GM12878 (cell line): ENCODE results near the gene C11orf91. TPM values are rescaled to one million over a fixed set of nuclear protein-coding genes. Genes with fewer than 3 reads are reported as not detected.

ENCODE experiments used
- ATAC-seq: fragments of 200-7000 bp; cut with Tn5 transposase; 3 replicates; pipeline ENCODE4 v1.9.1; 2020; ENCODE audit warnings: mild to moderate bottlenecking, moderate library complexity
- BruUV-seq: library from RNA; stranded (reverse); fragments of 400-500 nt; replicated peaks from 2 replicates; lab custom pipeline; 2021; lab: Mats Ljungman, UMichigan
- CTCF ChIA-PET: fragments of 300-600 bp; sonication (Branson Sonifier 250); formaldehyde crosslinking; extraction: SDS; loops from one replicate; lab custom pipeline; 2021; ENCODE audit warnings: inconsistent platforms; lab: Yijun Ruan, JAX
- POLR2A ChIA-PET: fragments of 350-600 bp; formaldehyde crosslinking; extraction: SDS; loops from one replicate; lab custom pipeline; 2021; ENCODE audit warnings: inconsistent platforms; lab: Charles Lee
- RAD21 ChIA-PET: fragments of 300-600 bp; sonication (Branson Sonifier 250); formaldehyde crosslinking; loops from one replicate; lab custom pipeline; 2023; ENCODE audit warnings: antibody characterized with exemption; ENCODE audit not compliant: unreplicated experiment; lab: Charles Lee
- SMC1A ChIA-PET: fragments of 300-600 bp; sonication (Branson Sonifier 250); formaldehyde crosslinking; loops from one replicate; lab custom pipeline; 2023; ENCODE audit not compliant: unreplicated experiment, uncharacterized antibody; lab: Charles Lee
- DNase-seq: peaks from one replicate; pipeline ENCODE4 v3.0.0-alpha.2; 2011; ENCODE audit warnings: low read depth, low spot score
- FAIRE-seq: peaks from 3 replicates; lab custom pipeline; 2011; peaks lifted over from hg19 to GRCh38; lab: Jason Lieb, UNC
- H2AFZ ChIP-seq: 2 replicates; pipeline ENCODE4 v1.6.0; 2011; ENCODE audit warnings: low read depth, low read length, control low read depth; ENCODE audit not compliant: control insufficient read depth
- H3K27ac ChIP-seq: 2 replicates; pipeline ENCODE4 v1.5.1; 2011; ENCODE audit warnings: control low read depth; ENCODE audit not compliant: control insufficient read depth, insufficient read depth
- H3K27me3 ChIP-seq, 2 experiments: replicated peaks in 1 of 2; 2 replicates each; pipeline versions ENCODE4 v1.6.0 to v1.6.1; 2011; ENCODE audit warnings: low read length in 1 of 2; ENCODE audit not compliant: control insufficient read depth in 2 of 2, insufficient read depth in 2 of 2
- H3K36me3 ChIP-seq, 2 experiments: 2 replicates each; pipeline ENCODE4 v1.5.1; 2011; ENCODE audit warnings: low read length in 1 of 2; ENCODE audit not compliant: control insufficient read depth in 2 of 2, insufficient read depth in 2 of 2
- H3K4me1 ChIP-seq: 2 replicates; pipeline ENCODE4 v1.6.1; 2011; ENCODE audit warnings: mild to moderate bottlenecking, low read length, moderate library complexity, mixed read lengths; ENCODE audit not compliant: control insufficient read depth, insufficient read depth
- H3K4me2 ChIP-seq: 2 replicates; pipeline ENCODE4 v1.6.0; 2011; ENCODE audit warnings: control low read depth; ENCODE audit not compliant: control insufficient read depth, insufficient read depth
- H3K4me3 ChIP-seq: fragments of 200-600 bp; sonication (generic); 2 replicates; pipeline ENCODE4 v1.5.1; 2016
- H3K79me2 ChIP-seq: 2 replicates; pipeline ENCODE4 v1.6.0; 2011; ENCODE audit warnings: low read length; ENCODE audit not compliant: control insufficient read depth, insufficient read depth
- H3K9ac ChIP-seq: 2 replicates; pipeline ENCODE4 v1.8.0; 2011; ENCODE audit warnings: low read length, control low read depth, mixed read lengths; ENCODE audit not compliant: control insufficient read depth, insufficient read depth
- H3K9me3 ChIP-seq: replicated peaks from 3 replicates; pipeline ENCODE4 v1.5.1; 2011; ENCODE audit warnings: mild to moderate bottlenecking, low read length; ENCODE audit not compliant: control insufficient read depth, insufficient read depth
- H4K20me1 ChIP-seq: 2 replicates; pipeline ENCODE4 v1.6.0; 2011; ENCODE audit not compliant: control insufficient read depth, insufficient read depth
- GABPA ChIP-seq: IDR thresholded peaks from 2 replicates; pipeline ENCODE4 v1.6.1; 2014; ENCODE audit warnings: antibody characterized with exemption, low read depth, mild to moderate bottlenecking, inconsistent platforms
- NBN ChIP-seq: fragments of 450-650 bp; IDR thresholded peaks from 2 replicates; pipeline ENCODE4 v1.6.1; 2016
- STAT3 ChIP-seq: IDR thresholded peaks from 2 replicates; pipeline ENCODE4 v1.6.1; 2011; ENCODE audit warnings: low read depth, low read length, improper control_type of control experiment
- TARDBP ChIP-seq: IDR thresholded peaks from 2 replicates; pipeline ENCODE4 v1.6.1; 2016; ENCODE audit warnings: borderline replicate concordance
- ZNF384 ChIP-seq: IDR thresholded peaks from 2 replicates; pipeline ENCODE4 v1.6.1; 2012; ENCODE audit warnings: low read depth, mild to moderate bottlenecking, low read length, improper control_type of control experiment, borderline replicate concordance
- WGBS: methylation state at CpG from one replicate; pipeline ENCODE4 v1.1.6; 2016; ENCODE audit warnings: low lambda C conversion rate; ENCODE audit not compliant: insufficient replicate concordance, insufficient coverage; ENCODE audit errors: missing lambda C conversion rate; 5-methylcytosine and 5-hydroxymethylcytosine counted together
- in situ Hi-C: fragments of 300-500 bp; cut with MboI; formaldehyde crosslinking; loops from 9 replicates; pipeline ENCODE4 v1.14.3; 2018; ENCODE audit warnings: mixed read lengths
- intact Hi-C: fragments of 100-400 bp; cut with micrococcal nuclease; formaldehyde crosslinking; loops from one replicate; pipeline ENCODE4 v1.14.2; 2022; ENCODE audit not compliant: unreplicated experiment
- polyA plus RNA-seq, 11 experiments: library from polyadenylated mRNA; depleted of rRNA in 4 of 11; unstranded in 6 of 11; stranded (reverse) in 5 of 11; fragments of >200 nt; fragmentation: Nextera tagmentation in 4 of 11; fragmentation: Illumina TruSeq in 1 of 11; extraction: Ambion mirVana in 4 of 11; extraction: Trizol in 1 of 11; gene quantifications; 1 replicate in 1 of 11; 2 replicates in 10 of 11; pipeline versions ENCODE4 v1.2.1 to v1.2.3, GENCODE V29; 2011 to 2016; ENCODE audit warnings: inconsistent platforms in 2 of 11, missing spikeins in 2 of 11, low read depth in 1 of 11
- total RNA-seq, 4 experiments: library from RNA; depleted of rRNA in 3 of 4; stranded (reverse); fragments of >200 nt in 3 of 4; fragmentation: Illumina TruSeq in 1 of 4; extraction: Trizol in 1 of 4; gene quantifications; 2 replicates each; pipeline versions ENCODE4 v1.2.1 to v1.2.3, GENCODE V29; 2013 to 2021
- TF ChIP-seq, protein P1 (sequence below): IDR thresholded peaks from 2 replicates; pipeline ENCODE4 v1.6.1; 2012; ENCODE audit warnings: low read length, inconsistent platforms

The C11orf91 gene
- total and polyA plus RNA-seq, 10 of the 15 experiments (the other 5 are each of a cell fraction or from before 2014, with no cell fraction given): not detected

DNA sequence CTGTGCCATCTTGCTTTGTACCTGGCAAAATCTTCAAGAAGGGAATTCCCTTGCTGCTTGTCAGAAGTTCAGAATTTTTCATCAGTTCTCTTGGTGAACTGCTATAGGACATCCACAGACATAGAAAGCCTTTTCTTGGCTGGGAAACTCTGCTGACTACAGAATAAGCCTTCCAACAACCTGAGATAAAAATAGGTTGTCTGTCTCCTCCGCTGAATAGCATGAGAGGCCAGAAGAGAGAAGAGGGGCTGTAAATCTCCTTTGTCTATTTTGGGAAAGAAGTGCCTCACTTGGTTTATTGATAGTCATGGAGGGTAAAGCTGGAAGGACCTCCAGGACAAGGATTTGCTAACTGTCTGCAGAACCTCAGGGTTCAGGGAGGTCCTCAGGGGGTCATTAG is 48.2 kb downstream of the C11orf91 start (continued):
- TF ChIP-seq, protein P1, sequence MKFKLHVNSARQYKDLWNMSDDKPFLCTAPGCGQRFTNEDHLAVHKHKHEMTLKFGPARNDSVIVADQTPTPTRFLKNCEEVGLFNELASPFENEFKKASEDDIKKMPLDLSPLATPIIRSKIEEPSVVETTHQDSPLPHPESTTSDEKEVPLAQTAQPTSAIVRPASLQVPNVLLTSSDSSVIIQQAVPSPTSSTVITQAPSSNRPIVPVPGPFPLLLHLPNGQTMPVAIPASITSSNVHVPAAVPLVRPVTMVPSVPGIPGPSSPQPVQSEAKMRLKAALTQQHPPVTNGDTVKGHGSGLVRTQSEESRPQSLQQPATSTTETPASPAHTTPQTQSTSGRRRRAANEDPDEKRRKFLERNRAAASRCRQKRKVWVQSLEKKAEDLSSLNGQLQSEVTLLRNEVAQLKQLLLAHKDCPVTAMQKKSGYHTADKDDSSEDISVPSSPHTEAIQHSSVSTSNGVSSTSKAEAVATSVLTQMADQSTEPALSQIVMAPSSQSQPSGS: no peak

GRCh38 chr11:33651990-33652389 is 48.6 kb downstream of the C11orf91 start:
- Histone ChIP-seq H3K27me3 (no peaks in the 10 kb centered on the region), H3K9ac (no peak overlapping the region), H4K20me1 (no peaks in the 10 kb centered on the region), H3K27ac (no peak overlapping the region), H2AFZ (no peak overlapping the region; the same call in 1 of the 2 replicates), H3K36me3 (no peaks in the 10 kb centered on the region), H3K4me3 (no peak overlapping the region), H3K9me3 (no peaks in the 10 kb centered on the region), H3K79me2 (no peaks in the 10 kb centered on the region), H3K4me2 (no peak overlapping the region)
- no peak for DNase-seq
- ChIA-PET POLR2A (no interaction called here), CTCF (no interaction called here), SMC1A (no interaction called here), RAD21 (no interaction called here)
- 36% methylated on average over 6 of the region's 6 CpGs for WGBS
- in situ Hi-C loops (no loop called here), intact Hi-C loops (no loop called here)
- ATAC-seq: no peak
- TF ChIP-seq GABPA: no peak
- TF ChIP-seq STAT3: no peak
- TF ChIP-seq, all 136 proteins: peak for 0
- H3K4me1 ChIP-seq: peaks cover 19% of the 10 kb centered on the region
- no peak for FAIRE-seq
- no TSS peak for BruUV-seq

DNA sequence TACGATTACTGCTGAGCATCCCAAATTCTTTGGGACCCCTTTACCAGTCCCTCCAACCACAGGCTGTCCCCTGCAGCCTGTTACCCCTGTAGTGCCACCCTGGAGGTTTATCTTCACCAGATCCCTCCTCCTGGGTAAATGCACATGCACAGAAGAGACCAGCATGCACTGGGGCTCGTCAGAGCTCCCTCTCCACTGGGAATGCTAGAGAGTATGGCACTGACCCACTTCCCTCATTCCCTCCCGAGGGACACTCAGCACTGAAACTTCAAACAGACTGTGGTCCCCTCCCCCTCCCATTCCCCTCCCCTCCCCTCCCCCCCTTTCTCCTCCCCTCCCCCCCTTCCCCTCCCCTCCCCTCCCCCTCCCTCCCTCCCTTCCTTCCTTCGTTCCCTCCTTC is 49.1 kb downstream of the C11orf91 start:
- intact Hi-C loops: no loop called here
- BruUV-seq: no TSS peak
- no peak for DNase-seq
- Histone ChIP-seq H4K20me1 (no peaks in the 10 kb centered on the region), H3K4me1 (peaks cover 15% of the 10 kb centered on the region), H3K79me2 (no peaks in the 10 kb centered on the region), H3K27me3 (no peaks in the 10 kb centered on the region), H2AFZ (no peak overlapping the region), H3K4me2 (no peak overlapping the region), H3K27ac (no peak overlapping the region), H3K9ac (no peak overlapping the region), H3K9me3 (no peaks in the 10 kb centered on the region), H3K4me3 (no peak overlapping the region), H3K36me3 (no peaks in the 10 kb centered on the region)
- POLR2A ChIA-PET: no interaction called here
- in situ Hi-C loops: no loop called here
- 33% methylated on average over 3 of the region's 4 CpGs for WGBS
- SMC1A ChIA-PET: no interaction called here
- no peak for FAIRE-seq
- RAD21 ChIA-PET: no interaction called here
- CTCF ChIA-PET: no interaction called here
- TF ChIP-seq ZNF384: no peak
- no peak for TF ChIP-seq NBN
- no peak for TF ChIP-seq TARDBP
- ATAC-seq: no peak
